WI38 (cell line): ENCODE results near the gene LY6G5C.

ENCODE experiments used
- H3K4me3 ChIP-seq: 2 replicates; pipeline ENCODE4 v1.5.1; 2011; ENCODE audit warnings: low read depth, mild to moderate bottlenecking, control low read depth, low read length
- TF ChIP-seq, protein P1 (sequence below): IDR thresholded peaks from 2 replicates; pipeline ENCODE4 v1.5.1; 2012; ENCODE audit warnings: low read depth, mild to moderate bottlenecking, control low read depth, low read length

LY6G5C gene

DNA sequence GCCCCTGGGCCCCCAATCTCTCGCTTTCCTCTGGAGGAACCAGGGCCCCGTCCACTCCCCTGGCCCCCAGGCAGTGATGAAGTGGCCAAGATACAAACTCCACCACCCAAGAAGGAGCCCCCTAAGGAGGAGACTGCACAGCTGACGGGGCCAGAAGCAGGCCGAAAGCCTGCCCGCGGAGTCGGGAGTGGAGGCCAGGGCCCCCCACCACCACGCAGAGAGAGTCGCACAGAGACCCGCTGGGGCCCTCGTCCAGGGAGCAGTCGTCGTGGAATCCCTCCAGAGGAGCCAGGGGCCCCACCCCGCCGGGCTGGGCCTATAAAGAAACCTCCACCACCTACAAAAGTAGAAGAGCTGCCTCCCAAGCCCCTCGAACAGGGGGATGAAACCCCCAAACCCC lies 49.7 kb downstream of the LY6G5C start:
- no peak overlapping the region for H3K4me3 ChIP-seq
- TF ChIP-seq, protein P1, sequence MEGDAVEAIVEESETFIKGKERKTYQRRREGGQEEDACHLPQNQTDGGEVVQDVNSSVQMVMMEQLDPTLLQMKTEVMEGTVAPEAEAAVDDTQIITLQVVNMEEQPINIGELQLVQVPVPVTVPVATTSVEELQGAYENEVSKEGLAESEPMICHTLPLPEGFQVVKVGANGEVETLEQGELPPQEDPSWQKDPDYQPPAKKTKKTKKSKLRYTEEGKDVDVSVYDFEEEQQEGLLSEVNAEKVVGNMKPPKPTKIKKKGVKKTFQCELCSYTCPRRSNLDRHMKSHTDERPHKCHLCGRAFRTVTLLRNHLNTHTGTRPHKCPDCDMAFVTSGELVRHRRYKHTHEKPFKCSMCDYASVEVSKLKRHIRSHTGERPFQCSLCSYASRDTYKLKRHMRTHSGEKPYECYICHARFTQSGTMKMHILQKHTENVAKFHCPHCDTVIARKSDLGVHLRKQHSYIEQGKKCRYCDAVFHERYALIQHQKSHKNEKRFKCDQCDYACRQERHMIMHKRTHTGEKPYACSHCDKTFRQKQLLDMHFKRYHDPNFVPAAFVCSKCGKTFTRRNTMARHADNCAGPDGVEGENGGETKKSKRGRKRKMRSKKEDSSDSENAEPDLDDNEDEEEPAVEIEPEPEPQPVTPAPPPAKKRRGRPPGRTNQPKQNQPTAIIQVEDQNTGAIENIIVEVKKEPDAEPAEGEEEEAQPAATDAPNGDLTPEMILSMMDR: no peak

- no peak overlapping the region for H3K4me3 ChIP-seq
- TF ChIP-seq, protein P1: no peak
Measured at GRCh38 chr6:31630177-31630934, 50.5 kb downstream of the LY6G5C start.

GRCh38 chr6:31629014-31629413 lies 51.9 kb downstream of the LY6G5C start:
- TF ChIP-seq, protein P1: no peak
- H3K4me3 ChIP-seq: no peak overlapping the region

DNA sequence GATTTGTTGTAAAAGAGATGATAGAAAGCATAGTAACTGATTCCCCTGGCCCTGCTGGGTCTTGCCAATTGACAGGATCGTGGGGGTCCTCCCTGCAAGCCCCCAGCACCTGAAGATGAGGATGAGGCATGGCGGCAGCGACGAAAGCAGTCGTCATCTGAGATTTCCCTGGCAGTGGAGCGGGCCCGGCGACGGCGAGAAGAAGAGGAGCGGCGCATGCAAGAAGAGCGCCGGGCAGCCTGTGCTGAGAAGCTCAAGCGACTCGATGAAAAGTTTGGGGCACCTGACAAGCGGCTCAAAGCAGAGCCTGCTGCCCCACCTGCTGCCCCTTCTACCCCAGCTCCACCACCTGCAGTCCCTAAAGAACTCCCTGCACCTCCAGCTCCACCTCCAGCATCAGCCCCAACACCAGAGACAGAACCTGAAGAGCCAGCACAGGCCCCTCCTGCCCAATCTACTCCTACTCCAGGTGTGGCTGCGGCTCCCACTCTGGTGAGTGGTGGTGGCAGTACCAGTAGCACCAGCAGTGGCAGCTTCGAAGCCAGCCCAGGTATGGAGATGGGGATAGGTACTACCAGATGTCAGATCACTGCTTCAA lies 53.1 kb downstream of the LY6G5C start:
- TF ChIP-seq, protein P1: no peak
- no peak overlapping the region for H3K4me3 ChIP-seq

- TF ChIP-seq, protein P1: no peak
- no peak overlapping the region for H3K4me3 ChIP-seq
Measured at GRCh38 chr6:31626952-31627351, 53.9 kb downstream of the LY6G5C start.
